GM12892 (cell line): Measurements from ENCODE around the gene MGA. TPM values are rescaled to one million over a fixed set of nuclear protein-coding genes. Genes with fewer than 3 reads are reported as not detected.

Source experiments
- DNase-seq: peaks from one replicate; pipeline ENCODE4 v3.0.0; 2011; ENCODE audit not compliant: insufficient read length
- FAIRE-seq: peaks from 2 replicates; lab custom pipeline; 2011; peaks lifted over from hg19 to GRCh38; lab: Jason Lieb, UNC
- POLR2A ChIP-seq: IDR thresholded peaks from 2 replicates; pipeline ENCODE4 v1.6.1; 2011; ENCODE audit warnings: low read depth, low read length, control low read depth
- POLR2AphosphoS5 ChIP-seq: IDR thresholded peaks from 2 replicates; pipeline ENCODE4 v1.6.1; 2011; ENCODE audit warnings: low read depth, low read length, control low read depth
- TAF1 ChIP-seq: IDR thresholded peaks from 2 replicates; pipeline ENCODE4 v1.6.1; 2011; ENCODE audit warnings: low read depth, mild to moderate bottlenecking, control low read depth, low read length, borderline replicate concordance
- polyA plus RNA-seq: library from polyadenylated mRNA; unstranded; fragments of >200 nt; gene quantifications from one replicate; pipeline ENCODE4 v1.2.1, GENCODE V29; 2012; ENCODE audit warnings: missing spikeins, inconsistent platforms; ENCODE audit not compliant: missing spikeins

Gene MGA
- 9.7 TPM for polyA plus RNA-seq

DNA sequence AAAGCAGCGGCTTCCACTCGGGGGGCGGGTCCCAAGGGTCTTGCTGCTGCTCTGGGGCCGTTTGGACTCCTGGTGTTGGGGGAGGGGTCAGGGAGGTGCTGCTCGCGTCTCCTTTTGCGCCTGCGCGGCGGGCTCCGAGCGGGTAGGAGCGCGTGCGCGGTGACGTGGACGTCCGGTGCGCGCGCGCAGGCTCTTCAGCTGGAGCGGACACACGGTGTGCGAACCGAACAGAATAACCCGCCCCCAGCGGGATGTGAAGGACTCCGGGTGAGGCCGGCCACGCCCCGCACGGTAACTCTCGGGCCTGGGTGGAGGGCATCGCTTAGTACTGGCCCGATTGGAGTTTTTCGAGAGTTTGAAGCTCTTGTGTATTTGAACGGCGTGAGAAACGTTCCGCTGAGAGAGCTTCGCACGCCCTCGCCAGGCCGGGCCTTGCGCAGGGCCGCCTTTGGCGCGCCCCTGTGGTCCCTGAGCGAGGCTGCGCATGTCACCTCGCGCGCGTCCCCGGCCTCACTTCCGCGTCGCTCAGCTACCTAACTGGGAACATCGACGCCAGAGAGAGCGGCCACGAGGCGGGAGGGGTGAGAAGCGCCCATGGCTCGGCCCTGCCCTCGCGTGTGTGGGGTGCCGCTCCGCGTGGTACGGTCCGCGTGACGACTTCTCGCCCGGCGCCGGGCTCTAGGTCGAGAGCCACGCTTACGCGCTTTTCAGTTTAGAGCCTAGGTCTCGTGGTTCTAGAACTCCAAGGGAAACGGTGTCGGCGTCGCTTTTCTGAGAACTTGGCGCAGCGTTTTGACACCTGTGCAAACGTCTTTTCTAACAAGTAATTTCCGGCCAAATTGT is at the start of gene MGA:
MGA (plus strand) TSS at position 171 of the 843 bp plus-strand sequence.
- FAIRE-seq (peak; percentile 91), DNase-seq (peak; percentile 86)
- TF ChIP-seq POLR2AphosphoS5 (peak; percentile 75), POLR2A (peak; percentile 75), TAF1 (peak; percentile 37; the same call in 1 of the 2 replicates)

DNA sequence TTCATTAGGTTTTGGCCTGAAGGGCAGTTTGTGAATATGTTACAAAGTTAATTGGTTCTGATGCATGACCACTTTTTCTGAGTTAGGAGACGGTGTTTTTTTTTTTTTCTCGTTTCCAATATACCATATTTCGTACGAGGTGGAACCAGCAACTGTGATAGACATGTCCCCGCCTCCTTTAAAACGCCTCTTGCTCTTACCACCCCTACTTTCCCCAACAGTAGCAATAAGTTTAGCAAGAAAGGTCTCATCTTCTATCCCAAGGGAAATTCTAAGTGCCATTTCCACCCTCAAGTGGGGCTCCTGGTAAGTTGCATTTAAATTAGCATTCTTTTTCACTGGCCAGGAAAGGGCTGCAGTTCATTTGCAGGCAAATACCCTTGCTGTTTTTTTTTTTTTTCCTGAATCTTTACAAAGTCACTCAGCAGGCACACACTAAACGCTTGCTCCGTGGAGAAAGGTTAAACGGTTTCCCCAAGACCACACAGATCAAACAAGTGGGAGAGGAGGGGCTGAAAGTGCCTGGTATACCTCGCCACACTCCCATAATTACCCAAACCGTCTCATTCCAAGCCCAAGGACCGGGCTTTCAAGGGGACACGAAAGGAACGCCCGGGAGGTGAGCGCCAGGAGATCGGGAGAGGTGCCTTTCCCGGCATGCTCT is 39.5 kb upstream of the MGA start:
- TF ChIP-seq POLR2A, result no peak
- FAIRE-seq (no peak), DNase-seq (no peak)

DNA sequence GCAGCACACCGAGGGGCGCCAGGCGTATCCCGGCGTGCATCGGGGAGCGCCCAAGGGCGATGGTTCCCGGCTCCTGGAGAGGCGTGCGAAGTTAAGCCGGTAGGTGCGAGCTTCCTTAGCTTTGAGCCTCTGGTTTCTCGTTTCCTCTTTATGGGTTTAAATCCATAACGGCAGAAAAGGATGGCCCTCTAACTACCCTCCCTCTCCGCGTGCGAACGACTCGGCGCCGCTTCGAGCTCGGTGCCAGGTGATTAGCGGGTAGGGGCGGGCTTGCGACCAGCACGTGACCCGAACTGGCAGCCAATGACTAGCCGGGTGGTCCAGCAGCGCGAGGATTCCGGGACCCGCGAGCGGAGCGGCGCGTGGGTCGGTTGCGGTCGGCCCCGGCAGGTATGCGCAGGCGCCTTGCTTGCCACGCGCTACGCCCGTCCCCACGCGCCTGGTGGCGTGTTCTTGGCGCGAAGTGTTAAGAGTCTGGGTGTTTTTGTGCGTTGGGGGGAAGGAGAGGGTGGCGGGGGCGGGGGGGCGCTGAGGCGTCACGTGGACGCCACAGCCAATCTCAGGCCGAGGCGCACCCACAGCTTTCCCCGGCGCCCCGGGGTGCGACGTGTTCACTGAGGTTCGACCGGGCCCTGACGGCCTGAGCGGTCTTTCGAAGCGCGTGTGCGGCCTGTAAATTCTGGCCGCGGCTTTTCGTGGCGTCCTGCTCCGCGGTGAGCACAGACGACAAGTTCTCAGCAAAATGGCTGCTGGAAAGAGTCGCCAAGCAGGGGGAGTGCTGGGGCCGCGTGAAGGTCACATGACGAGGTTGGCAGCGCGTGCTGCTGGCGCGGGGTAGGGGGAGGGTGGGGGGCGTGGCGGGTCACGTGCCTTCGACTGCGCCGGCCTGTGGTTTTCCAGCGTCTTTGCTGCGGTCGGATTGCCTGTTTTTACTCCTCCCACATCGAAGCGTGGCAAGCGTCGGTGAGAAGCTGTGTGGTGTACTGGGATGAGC is 38.7 kb upstream of the MGA start:
- peak; percentile 61 for DNase-seq
- TF ChIP-seq POLR2AphosphoS5, result no peak
- TF ChIP-seq POLR2A, result no peak
- no peak for TF ChIP-seq TAF1
- peak; percentile 33 for FAIRE-seq

DNA sequence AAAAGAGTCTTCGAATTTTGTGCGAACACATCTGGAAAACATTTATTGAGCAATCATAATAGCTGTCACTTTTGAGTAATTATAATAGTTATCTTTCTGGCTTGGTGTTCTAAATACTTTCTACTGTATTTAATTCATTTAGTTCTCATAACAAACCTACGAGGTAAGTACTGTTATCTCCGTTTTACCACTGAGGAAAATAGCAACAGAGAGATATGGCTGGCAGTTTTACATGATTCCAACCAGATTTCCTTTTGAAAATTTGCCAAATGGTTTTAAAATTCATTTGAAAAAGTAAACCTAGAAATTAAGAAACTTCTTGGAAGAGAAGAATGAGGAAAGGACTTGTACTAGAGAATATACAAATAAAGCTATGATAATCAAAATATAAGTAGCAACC is 37.3 kb upstream of the MGA start:
- no peak for DNase-seq
- no peak for FAIRE-seq
- no peak for TF ChIP-seq POLR2AphosphoS5
- no peak for TF ChIP-seq POLR2A
- no peak for TF ChIP-seq TAF1

DNA sequence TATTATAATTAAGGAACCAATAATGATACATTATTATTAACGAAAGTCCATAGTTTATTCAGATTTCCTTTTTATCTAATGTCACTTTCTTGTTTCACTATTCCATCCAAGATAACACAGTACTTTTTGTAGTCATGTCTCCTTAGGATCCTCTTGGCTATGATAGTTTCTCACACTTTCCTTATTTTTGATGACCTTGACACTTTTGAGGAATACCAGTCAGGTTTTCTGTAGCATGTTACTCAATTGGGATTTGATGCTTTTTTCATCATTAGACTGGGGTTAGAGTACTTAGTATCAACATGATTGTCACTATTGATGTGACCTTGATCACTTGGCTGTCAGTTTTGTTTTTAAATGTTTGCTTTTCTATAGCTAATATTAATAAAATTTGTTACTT is 33.0 kb upstream of the MGA start:
- TF ChIP-seq POLR2A, result no peak
- no peak for TF ChIP-seq TAF1
- TF ChIP-seq POLR2AphosphoS5, result no peak
- DNase-seq (no peak), FAIRE-seq (no peak)

DNA sequence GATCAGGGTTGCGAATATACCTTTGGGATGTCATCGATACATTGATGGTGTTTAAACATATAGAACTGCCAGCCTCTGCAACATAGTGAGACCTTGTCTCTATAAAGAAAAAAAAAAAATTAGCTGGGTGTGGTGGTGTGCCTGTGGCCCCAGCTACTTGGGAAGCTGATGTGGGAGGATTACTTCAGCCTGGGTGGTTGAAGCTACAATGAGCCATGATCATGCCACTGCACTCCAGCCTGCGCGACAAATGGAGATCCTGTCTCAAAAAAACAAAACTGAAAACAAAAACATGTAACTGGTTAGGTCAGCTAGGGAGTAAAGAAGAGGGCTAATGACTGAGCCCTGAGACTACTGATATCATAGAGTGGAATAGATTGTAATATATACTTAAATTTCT is 30.7 kb upstream of the MGA start:
- TF ChIP-seq POLR2A (no peak), TAF1 (no peak), POLR2AphosphoS5 (no peak)
- DNase-seq, result no peak
- FAIRE-seq, result no peak

DNA sequence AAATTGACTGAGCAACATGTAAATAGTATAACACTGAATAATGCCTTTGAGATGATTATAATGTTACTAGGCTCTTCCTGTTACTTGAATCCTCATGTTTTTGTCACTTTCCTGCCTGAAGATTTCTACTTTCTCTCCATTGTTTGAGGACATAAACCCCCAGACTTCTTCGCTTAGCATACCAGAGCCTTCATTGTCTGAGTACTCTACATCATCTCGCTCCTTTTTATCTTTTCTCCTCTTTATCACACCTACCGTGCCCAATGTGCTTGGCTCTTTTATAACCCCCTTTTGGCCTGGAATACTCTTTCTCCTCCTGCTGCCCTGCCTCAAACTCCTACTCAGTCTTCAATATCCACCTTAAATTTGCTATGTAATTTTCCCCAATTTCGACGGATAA is 30.3 kb upstream of the MGA start:
- no peak for DNase-seq
- FAIRE-seq, result no peak
- TF ChIP-seq TAF1 (no peak), POLR2AphosphoS5 (no peak), POLR2A (no peak)

DNA sequence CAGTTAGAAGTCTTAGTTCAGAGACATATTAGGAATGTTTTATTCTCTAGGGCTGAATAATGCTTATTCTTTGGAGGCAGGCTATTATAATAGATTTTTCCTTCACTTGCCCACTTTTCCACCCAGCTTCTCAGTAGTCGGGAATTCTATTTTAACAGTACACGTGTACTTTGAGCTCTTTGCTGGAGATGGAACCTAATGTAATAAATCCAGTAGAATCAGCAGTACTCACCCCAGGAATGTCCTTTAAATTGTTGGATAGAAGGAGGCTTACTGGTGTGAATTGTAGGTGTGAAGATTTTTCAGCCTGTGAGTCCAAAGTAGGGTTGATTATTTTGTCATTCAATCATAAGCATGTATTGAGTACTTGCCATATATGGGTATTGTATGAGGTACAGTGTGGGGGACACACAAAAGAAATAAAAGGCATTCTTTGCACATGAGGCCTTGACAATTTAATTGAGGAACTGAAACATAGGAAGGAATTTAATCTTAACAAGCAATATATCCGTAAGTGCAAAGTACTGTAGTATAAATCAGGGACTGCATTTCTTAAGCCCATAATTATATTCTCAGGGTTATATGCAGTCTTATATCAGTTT is 29.5 kb upstream of the MGA start:
- DNase-seq (no peak), FAIRE-seq (no peak)
- TF ChIP-seq TAF1, result no peak
- no peak for TF ChIP-seq POLR2AphosphoS5
- TF ChIP-seq POLR2A, result no peak

DNA sequence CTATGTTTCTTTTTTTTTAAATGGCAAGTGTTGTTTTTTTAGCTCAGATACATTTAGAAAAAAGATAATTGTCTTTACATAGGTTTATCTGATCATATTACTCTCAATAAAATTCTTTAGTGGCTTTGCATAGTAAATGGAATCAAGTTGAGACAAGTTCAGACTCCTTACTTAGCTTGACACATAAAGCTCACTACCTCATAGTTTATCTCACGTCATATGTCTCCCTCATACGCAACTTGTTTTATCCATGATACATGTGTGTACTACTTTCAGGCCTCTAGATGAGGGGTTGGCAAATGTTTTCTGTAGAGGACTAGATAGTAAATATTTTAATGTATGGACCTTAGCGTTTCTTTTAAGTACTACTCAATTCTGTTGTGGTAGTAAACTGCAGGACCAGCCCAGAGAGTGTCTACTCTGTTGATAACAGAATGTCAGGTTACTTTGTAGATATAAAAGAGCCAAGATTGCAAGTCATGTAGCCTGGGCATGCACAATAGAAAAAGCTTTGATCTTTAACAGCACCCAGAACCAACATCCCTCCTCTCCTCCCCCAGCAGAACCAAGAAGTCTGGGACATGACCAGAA is 28.2 kb upstream of the MGA start:
- no peak for DNase-seq
- TF ChIP-seq TAF1 (no peak), POLR2A (no peak), POLR2AphosphoS5 (no peak)
- no peak for FAIRE-seq

DNA sequence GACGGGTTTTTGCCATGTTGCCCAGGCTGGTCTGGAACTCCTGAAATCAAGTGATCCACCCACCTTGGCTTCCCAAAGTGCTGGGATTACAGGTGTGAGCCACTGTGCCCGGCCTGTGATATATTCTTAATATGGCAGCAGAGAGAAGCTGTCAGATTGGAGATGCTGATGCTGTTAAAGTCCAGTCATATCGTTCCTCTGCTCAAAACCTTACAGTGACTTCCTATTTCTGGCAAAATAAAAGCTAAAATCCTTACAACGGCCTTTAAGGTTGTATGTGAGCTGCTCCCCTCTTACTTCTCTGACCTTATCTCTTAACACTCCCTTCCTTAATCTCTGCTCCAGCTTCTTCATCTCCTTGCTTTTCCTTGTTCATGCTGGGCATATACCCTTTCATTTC is 26.6 kb upstream of the MGA start:
- no peak for DNase-seq
- FAIRE-seq, result no peak
- TF ChIP-seq POLR2AphosphoS5 (no peak), TAF1 (no peak), POLR2A (no peak)
